Stimulated activated naive CD4-positive, alpha-beta T cell treated with Interleukin-2 at 50 U/mL for 16 hours (primary cell): ENCODE measurements around the gene UAP1L1.
A peak's percentile ranks its signal among the peaks of the same experiment; 100 is the strongest.
"Not testable (repeated sequence)": the region's sequence is repeated elsewhere in the genome, so short reads cannot be mapped to it uniquely, and the experiment has no call there.

Experiments
- DNase-seq: peaks from one replicate; lab custom pipeline; 2025; lab: John Stamatoyannopoulos, UW

Gene UAP1L1, protein sequence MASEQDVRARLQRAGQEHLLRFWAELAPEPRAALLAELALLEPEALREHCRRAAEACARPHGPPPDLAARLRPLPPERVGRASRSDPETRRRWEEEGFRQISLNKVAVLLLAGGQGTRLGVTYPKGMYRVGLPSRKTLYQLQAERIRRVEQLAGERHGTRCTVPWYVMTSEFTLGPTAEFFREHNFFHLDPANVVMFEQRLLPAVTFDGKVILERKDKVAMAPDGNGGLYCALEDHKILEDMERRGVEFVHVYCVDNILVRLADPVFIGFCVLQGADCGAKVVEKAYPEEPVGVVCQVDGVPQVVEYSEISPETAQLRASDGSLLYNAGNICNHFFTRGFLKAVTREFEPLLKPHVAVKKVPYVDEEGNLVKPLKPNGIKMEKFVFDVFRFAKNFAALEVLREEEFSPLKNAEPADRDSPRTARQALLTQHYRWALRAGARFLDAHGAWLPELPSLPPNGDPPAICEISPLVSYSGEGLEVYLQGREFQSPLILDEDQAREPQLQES

DNA sequence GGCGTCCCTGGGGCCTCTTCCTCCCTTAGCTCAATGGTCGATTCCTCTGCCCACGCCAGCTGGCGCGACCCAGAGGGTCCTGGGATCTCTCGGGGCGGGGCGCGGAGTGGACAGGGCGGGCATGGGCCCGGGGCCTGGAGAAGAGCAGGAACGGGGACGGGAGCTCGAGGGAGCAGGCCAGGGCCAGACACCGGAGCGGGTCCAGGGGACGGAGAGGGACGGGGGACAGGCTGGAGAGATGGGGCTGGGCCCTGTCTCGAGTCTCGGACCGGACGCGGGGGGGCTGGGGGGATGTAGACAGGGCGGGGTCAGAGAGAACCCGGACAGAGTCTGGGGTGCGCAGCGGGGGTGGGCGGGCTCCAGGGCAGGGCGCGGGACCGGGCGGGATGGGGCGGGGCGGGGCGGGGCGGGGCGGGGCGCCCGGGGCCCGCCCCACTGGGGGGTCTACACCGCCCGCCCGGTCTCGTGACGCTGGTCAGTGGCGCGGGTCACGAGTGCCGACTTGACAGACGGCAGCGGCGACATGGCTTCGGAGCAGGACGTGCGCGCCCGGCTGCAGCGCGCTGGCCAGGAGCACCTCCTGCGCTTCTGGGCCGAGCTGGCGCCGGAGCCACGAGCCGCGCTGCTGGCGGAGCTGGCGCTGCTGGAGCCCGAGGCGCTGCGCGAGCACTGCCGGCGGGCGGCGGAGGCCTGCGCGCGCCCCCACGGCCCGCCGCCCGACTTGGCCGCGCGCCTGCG, at the start of gene UAP1L1:
UAP1L1 (plus strand) TSS at position 508 of the 738 bp plus-strand sequence; CDS start at position 524, 16 bp downstream.
- peak; percentile 42 for DNase-seq

- peak; percentile 59 for DNase-seq
Measured at GRCh38 chr9:137028263-137029057, 48.9 kb upstream of the UAP1L1 start.

DNA sequence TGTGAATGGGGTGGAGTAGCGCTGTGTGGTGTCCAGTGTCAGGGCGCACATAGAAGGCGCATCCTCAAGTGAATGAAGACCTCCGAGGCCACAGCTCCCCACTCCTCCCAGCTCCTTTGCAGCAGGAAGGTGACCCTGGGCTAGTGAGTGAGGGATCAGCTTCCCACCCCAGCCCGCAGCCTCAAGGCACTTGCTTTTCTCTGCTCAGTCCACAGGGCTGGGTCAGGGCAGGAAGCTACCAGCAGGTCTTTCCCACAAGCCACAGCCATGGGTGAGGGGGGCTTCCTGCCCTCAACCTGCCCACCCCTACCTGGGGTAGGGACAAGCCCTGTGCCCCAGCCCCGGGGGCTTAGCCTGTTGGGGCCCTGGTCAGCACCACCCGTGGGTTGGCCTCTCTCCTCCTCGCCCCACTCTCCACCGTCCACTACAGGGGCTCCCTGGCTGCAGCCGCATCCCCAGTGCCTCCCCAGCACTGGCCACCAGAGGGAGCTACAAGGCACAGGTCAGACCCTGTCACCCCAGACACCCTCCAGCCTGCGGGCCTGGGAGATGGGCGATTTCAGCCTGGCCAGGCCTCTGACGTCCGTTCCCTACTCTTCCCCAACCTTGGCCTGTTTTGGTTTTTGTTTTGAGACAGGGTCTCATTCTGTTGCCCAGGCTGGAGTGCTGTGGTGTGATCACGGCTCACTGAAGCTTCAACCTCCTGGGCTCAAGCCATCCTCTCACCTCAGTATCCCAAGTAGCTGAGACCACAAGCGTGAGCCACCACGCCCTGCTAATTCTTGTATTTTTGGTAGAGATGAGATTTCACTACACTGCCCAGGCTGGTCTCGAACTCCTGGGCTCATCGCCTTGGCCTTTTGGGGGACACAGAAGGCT, 48.0 kb upstream of the UAP1L1 start:
- peak; percentile 66 for DNase-seq

GRCh38 chr9:137030006-137030405, 47.3 kb upstream of the UAP1L1 start:
- DNase-seq = no peak

DNA sequence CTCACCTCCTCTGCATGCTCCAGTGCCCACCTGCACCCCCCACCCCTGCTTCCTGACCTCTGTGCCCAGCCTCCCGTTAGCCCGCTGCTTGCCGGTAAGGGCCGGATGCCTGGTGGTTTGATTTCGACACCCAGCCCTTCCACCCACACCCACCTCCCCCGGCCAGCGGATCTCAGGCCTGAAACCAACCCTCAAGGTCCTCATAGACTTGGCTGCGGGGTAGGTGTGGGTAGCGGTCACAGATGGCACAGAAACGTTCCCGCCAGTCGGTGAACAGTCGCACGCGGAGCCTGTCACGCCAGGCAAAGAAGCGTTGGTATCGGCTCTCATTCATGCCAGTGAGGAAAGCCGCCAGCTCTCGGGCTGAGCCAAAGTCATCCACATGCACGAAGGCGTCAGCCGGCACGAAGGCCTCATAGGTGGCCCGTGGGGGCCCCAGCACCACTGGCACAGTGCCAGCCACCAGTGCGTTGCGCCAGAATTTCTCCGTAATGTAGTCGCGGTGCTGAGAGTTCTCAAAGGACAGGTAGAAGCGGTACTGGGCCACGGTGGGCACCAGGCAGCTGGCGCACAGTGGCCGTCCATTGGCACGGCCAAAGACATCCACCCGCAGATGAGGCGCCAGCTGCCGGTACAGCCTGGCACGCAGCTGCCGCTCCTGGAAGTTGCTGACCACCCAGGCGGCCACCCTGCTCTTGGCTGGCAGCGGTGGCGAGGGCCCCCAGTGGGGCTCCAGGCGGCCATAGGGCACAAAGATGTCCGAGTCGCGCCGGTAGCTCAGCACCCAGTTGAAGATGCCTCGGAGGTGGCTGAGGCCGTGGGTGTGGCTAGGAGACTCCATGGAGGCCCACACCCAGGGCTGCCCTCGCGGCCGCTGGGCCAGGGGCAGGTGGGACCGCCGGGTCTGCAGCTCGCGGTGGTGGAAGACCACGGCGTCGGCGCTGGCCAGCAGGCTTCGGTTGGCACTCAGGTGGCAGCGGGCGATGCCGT, 46.5 kb upstream of the UAP1L1 start:
- peak; percentile 71 for DNase-seq

DNA sequence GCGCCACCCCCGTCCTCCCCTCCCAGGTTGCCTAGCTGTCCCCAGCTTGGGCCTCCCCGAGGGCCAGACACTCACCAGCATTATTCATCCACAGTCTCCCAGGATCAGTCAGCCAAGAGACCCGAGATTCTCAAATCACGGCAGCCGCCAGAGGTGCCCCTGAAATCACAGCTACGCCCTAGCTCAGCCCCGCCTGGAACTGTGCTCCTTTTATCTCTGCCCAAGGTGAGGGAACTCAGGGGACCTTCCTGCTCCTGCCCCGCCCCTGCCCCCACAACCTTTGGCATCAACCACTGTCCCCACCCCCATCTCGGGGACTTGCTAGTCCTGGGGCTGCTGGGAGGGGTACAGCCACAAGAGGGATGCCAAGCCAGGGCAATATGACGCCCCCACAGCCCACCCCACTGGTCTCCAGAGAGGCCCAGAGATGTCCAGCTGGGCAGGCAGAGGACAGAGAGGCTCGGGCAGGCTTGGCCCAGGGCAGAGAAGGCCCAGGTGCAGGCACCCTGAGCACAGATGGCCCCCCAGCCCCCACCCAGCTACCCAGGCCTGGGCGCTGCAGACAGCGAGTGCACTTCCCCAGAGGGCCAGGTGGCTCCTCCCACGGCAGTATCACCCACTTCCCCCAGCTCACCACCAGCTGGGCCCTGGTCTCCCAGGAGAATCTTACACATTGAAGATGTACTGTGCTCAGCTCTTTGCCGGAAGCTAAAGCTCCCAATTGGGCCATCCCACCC, 45.2 kb upstream of the UAP1L1 start, which contains the start of gene FUT7:
FUT7 (minus strand) TSS at position 185 of the 737 bp plus-strand sequence; CDS start at position 88, 97 bp downstream.
- peak; percentile 50 for DNase-seq

DNA sequence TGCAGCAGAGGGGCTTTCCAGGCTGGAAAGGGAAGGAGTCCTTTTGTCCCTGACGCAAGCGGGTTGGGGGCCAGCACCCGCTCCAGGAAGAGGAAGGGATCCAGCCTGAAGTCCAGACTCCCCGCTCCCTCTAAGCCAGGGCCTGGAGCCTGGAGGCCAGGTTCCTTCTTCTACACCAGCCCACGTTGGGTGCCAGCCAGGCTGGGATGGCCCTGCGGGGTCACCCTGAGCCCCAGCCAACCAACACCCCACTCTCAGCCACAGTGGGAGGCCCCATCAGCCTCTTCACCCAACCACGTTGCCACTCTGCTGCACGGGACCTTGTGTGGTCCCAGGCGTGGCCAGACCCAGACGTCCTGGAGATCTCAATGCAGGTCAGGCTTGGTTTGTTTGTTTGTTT, 44.5 kb upstream of the UAP1L1 start:
- DNase-seq = no peak

DNA sequence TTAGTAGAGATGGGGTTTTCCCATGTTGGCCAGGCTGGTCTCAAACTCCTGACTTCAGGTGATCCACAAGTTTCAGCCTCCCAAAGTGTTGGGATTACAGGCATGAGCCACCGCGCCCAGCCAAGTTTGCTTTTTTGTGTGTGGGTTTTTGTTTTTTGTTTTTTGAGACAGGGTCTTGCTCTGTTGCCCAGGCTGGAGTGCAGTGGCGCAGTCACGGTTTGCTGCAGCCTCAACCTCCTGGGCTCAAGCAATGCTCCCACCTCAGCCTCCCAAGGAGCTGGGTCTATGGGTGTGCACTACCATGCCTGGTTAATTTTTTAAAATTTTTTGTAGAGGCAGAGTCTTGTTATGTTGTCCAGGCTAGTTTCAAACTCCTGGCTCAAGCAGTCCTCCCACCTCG, 43.8 kb upstream of the UAP1L1 start:
- DNase-seq = not testable (repeated sequence)

DNA sequence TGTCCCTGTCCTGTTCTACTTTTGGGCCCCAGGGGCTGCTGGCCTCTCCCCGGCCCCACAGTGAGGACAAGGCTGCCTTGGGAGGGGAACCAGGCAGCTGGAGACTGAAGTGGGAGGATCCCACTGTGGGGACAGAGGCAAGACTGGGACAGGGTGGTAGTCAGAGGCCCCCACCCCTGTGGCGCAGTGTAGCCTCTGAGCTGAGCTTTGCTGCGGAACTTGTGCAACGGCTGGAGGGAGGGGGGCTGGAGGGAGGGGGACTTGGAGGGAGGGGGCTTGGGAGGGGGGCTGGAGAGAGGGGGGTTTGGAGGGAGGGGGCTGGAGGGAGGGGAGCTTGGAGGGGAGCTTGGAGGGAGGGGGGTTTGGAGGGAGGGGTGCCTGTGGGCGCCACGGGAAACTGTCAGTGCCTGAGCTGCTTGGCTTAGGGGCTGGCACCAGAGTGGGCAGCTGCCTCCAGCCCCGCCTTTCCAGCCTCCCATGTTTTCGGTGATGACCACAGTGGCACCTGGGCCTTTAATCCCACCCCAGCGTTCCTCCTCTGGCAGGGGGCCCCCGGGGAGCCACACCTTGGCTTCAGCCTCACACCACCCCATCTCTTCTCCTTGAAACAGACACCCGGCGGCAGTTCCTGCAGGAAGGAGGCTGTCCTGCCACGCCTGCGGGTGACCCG, 43.1 kb upstream of the UAP1L1 start:
- no peak for DNase-seq

DNA sequence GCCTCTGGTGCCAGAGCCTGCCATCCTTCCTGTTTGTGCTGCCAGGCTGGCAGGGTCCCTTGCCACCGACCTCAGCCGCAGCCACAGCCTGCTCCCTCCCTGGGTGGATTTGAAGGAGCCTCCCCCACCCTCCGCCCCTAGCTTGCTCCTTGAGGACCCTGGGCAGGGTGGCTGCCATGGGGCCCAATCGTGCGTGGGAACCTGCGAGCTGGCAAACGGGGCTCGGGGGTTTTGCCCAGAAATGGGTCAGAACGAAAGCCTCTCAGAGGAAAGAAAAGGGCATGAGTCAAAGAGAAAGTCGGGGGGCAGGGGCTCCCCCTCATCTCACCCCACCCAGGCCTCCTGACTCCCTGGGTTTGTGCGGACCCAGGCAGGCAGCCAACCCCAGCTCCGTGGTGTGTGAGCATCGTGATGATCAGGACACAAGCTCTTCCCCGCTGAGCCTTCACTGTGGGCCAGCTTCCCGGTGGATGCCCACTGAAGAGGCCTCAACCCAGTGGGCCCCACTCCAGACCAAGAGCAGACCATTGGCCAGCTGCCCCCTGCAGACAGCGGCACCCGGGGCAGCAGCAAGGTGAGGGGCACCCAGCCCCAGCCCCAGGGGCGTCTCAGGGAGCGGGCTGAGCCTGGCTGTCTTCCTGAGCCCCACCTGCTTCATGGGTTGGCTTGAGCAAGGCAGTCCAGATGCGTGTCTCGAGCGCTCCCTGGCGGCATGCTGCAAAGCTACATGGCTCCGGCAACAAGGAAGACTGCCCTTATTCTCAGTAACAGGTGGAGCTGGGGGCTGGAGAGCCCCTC, 42.4 kb upstream of the UAP1L1 start:
- peak; percentile 83 for DNase-seq

GRCh38 chr9:137035507-137035834, 41.8 kb upstream of the UAP1L1 start:
- DNase-seq = no peak

- no peak for DNase-seq
Measured at GRCh38 chr9:137035937-137036336, 41.4 kb upstream of the UAP1L1 start.

DNA sequence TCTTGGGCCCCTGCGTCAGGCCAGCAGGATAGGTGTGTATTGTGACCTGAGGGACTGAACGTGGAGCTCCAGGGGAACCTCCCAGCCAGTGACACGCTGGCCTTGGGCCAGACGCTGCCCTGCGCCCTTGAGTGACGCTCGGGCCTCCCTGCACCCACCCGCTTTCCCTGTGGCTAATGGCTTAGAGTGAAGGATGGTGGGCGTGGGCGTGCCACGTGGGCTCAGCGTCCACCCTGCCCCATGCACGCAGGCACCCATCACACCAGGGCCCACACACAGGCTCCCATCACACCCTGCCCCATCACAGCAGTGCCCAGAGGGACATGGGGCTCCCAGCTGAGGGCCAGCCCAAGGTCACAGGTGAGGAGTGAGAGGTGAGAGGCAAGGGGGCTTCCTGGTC, 40.3 kb upstream of the UAP1L1 start:
- no peak for DNase-seq

- DNase-seq = no peak
Measured at GRCh38 chr9:137037483-137037882, 39.8 kb upstream of the UAP1L1 start.

DNA sequence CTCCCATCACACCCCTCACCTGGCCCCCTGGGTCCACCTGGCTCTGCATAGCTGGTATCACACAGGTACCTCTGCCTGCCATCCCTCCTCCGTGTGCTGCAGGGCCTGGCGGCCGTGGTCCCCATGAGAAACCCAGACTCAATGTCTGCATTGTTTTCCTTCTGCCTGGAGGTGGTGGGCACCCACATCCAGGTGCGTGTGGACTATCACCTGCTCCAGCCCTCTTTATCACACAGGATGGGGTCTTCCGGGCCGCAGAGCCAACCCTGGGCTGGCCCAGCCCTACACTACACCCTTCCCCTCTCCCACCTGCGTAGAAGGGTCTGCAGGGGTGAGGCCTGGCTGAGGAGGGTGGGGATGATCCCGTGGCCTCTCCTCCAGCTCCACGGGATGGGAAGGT, 38.4 kb upstream of the UAP1L1 start:
- DNase-seq = no peak

DNA sequence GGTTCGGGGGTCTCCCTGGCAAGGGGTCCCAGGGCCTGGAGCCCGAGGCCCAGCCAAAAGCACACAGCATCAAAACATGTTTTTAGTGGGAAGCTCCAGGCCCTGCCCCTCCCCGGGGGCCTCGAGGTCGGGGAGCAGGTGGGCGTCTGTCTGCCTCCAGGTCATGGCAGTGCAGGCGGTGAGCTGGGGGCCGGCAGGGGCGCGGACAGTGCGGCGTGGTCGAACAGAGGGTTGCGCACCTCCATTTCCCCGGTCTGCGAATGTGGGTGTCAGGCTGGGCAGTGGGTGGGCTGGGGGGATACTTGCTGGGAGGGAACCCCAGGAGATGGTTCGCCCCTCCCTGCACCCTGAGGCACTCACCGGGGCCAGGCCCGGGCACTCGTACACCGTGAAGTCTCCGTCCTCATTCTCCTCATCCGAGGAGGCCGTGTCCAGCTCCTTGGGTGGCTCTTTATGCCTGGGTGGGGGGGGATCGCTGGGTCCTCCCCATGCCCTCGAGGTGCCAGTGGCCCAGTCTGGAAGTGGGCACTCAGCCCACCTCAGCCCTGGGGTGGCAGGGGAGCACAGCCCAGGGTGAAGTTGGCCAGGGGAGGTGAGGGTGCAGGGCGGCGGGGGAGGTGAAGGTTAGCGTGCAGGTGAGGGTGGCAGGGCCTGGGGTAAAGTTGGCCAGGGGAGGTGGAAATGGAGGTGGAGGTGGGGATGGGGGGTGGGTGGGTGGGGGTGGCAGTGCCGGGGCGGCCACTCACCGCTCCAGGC, 37.5 kb upstream of the UAP1L1 start:
- DNase-seq = no peak

GRCh38 chr9:137040568-137040967, 36.7 kb upstream of the UAP1L1 start:
- DNase-seq = no peak
